ENCODE measurements around the gene ARHGEF11. TPM values are rescaled to one million over a fixed set of nuclear protein-coding genes. Genes with fewer than 3 reads are reported as not detected.
A peak's percentile ranks its signal among the peaks of the same experiment; 100 is the strongest.

The ARHGEF11 gene
- total and polyA plus RNA-seq, 9 of the 15 experiments (the other 6 are each of a cell fraction or from before 2014, with no cell fraction given): 0.14 to 15.5 (median 9.0) TPM

DNA sequence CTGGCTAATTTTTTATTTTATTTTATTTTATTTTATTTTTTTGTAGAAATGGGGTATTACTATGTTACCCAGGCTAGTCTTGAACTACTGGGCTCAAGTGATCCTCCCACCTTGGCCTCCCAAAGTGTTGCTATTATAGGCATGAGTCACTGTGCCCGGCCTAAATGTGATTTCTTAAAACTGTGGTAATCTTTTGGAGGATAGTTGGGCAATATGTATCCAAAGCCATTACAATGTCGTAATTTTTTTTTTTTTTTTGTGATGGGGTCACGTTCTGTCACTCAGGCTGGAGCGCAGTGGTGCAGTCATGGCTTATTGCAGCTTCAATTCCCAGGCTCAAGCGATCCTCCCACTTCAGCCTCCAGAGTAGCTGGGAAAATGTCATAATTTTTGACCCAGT, 39.9 kb upstream of the ARHGEF11 start:
- no peak overlapping the region for H2AFZ ChIP-seq (ENCODE audit: low read depth, low read length)
- TF ChIP-seq ZNF23 (CRISPR knock-in tag; IDR thresholded peaks at IDR 0.05) (no peak), DACH1 (IDR thresholded peaks at IDR 0.05; ENCODE audit: partially characterized antibody) (no peak), ZNF644 (tag; IDR thresholded peaks at IDR 0.05; ENCODE audit: low read depth) (no peak), NFATC3 (IDR thresholded peaks at IDR 0.05) (no peak), CEBPB (tag; IDR thresholded peaks at IDR 0.05) (peak; percentile 78), PKNOX1 (IDR thresholded peaks at IDR 0.05) (0 out of 2 replicates have a peak, but pooled peaks have one; percentile 21), POLR2B (IDR thresholded peaks at IDR 0.05; ENCODE audit: low read depth, partially characterized antibody) (no peak), MECOM (CRISPR knock-in tag; IDR thresholded peaks at IDR 0.05) (no peak), U2AF1 (optimal IDR thresholded peaks at IDR 0.05; ENCODE audit: low read depth, low read length) (no peak), ZNF384 (IDR thresholded peaks at IDR 0.05; ENCODE audit: low read depth, low read length) (peak; percentile 63), ZNF232 (CRISPR knock-in tag; IDR thresholded peaks at IDR 0.05) (no peak), RAD51 (IDR thresholded peaks at IDR 0.05; ENCODE audit: borderline replicate concordance, low read depth) (no peak), NR2F6 (CRISPR knock-in tag; IDR thresholded peaks at IDR 0.05) (no peak), CEBPG (CRISPR knock-in tag; IDR thresholded peaks at IDR 0.05) (no peak), CEBPG (tag; conservative IDR thresholded peaks at IDR 0.05 in 1 of 2, IDR thresholded peaks at IDR 0.05 in 1 of 2) (peak in 1 of 2 experiments; percentile 85; a peak in 2 of 4 replicates), KLF1 (tag; IDR thresholded peaks at IDR 0.05) (no peak), BHLHE40 (IDR thresholded peaks at IDR 0.05; ENCODE audit: low read length) (peak; percentile 46; the same call in 1 of the 2 replicates)
- intact Hi-C loops (cut with micrococcal nuclease) (no loop called here), in situ Hi-C loops (cut with MboI) (no loop called here)
- BruUV-seq (replicated peaks): no TSS peak
- H3K4me1 ChIP-seq (replicated peaks in 1 of 2; ENCODE audit: control insufficient read depth in 2 of 2, insufficient read depth in 2 of 2, low read length in 2 of 2): peaks cover 0 to 2% of the 10 kb centered on the region in 2 experiments; a peak in 1 of 5 replicates
- H3K36me3 ChIP-seq (ENCODE audit: control insufficient read depth, insufficient read depth, low read length): no peaks in the 10 kb centered on the region
- no peak for FAIRE-seq
- WGBS (ENCODE audit: insufficient coverage, low coverage, missing lambda C conversion rate): 28% methylated on average over 5 of the region's 5 CpGs
- ChIA-PET CTCF (ENCODE audit: low intra/inter-chr PET ratio) (interaction anchor here (0.7 kb wide), 1 partner anchor 39 kb away, joined by 6 read pairs; no protein-coding TSS in a partner anchor), POLR2A (interaction anchor here (0.6 kb wide), 1 partner anchor 42 kb away, joined by 3 read pairs; no protein-coding TSS in a partner anchor)
- no peak overlapping the region for H3K9ac ChIP-seq (ENCODE audit: insufficient read depth in 1 of 2, low read depth in 2 of 2, low read length in 2 of 2)
- no peak overlapping the region for H3K4me2 ChIP-seq (ENCODE audit: insufficient read depth, low read length)
- no peak for ATAC-seq
- no peaks in the 10 kb centered on the region for H3K79me2 ChIP-seq (ENCODE audit: control insufficient read depth, insufficient read depth, low read length)
- no peak overlapping the region for H3K27ac ChIP-seq (ENCODE audit: extremely low read depth, low read depth, low read length)
- H4K20me1 ChIP-seq (replicated peaks; ENCODE audit: control insufficient read depth, insufficient read depth, low read length): no peaks in the 10 kb centered on the region; the same call in 1 of the 2 replicates
- H3K9me1 ChIP-seq (ENCODE audit: control insufficient read depth, insufficient read depth, low read length): no peaks in the 10 kb centered on the region
- no peak for DNase-seq (ENCODE audit: extremely low read depth in 1 of 4, low spot score in 3 of 4)
- no peak overlapping the region for H3K4me3 ChIP-seq
- H3K27me3 ChIP-seq (ENCODE audit: control insufficient read depth in 2 of 2, insufficient read depth in 2 of 2, low read length in 2 of 2): peaks cover 0 to 22% of the 10 kb centered on the region in 2 experiments; a peak in 2 of 5 replicates
- no peaks in the 10 kb centered on the region for H3K9me3 ChIP-seq (replicated peaks; ENCODE audit: control insufficient read depth, insufficient read depth, low read depth, low read length)

Measured in K562 (cell line).